GM12872 (cell line): Measurements from ENCODE around the gene ACBD6.

Experiments
- CTCF ChIP-seq: IDR thresholded peaks from 3 replicates; pipeline ENCODE4 v1.5.1; 2011; ENCODE audit warnings: low read depth, mild to moderate bottlenecking, low read length, moderate library complexity; ENCODE audit not compliant: insufficient read depth

The ACBD6 gene

GRCh38 chr1:180484490-180484889 is 17.9 kb downstream of the ACBD6 start:
- no peak for TF ChIP-seq CTCF

- TF ChIP-seq CTCF, result peak; percentile 58
Observed at GRCh38 chr1:180482425-180483275, 19.7 kb downstream of the ACBD6 start.

- TF ChIP-seq CTCF, result no peak
Observed at GRCh38 chr1:180470031-180470430, 32.3 kb downstream of the ACBD6 start.

- no peak for TF ChIP-seq CTCF
Observed at GRCh38 chr1:180468311-180468710, 34.1 kb downstream of the ACBD6 start.

- no peak for TF ChIP-seq CTCF
Observed at GRCh38 chr1:180462102-180462501, 40.3 kb downstream of the ACBD6 start.

GRCh38 chr1:180458807-180459206 is 43.6 kb downstream of the ACBD6 start:
- TF ChIP-seq CTCF, result no peak

GRCh38 chr1:180456191-180456590 is 46.2 kb downstream of the ACBD6 start:
- no peak for TF ChIP-seq CTCF
